H54 (cell line): Measurements from ENCODE around the gene BATF.

Experiments
- DNase-seq: peaks from one replicate; pipeline ENCODE4 v3.0.0; 2011; ENCODE audit warnings: low spot score, mixed read lengths; ENCODE audit not compliant: insufficient read length
- FAIRE-seq: peaks from 3 replicates; lab custom pipeline; 2011; peaks lifted over from hg19 to GRCh38; lab: Jason Lieb, UNC
- POLR2A ChIP-seq: IDR thresholded peaks from 2 replicates; pipeline ENCODE4 v1.6.1; 2011; ENCODE audit warnings: low read depth, mild to moderate bottlenecking, low read length

Gene BATF

GRCh38 chr14:75493592-75494087, 28.6 kb upstream of the BATF start:
- FAIRE-seq (no peak), DNase-seq (no peak)
- no peak for TF ChIP-seq POLR2A

GRCh38 chr14:75494896-75495295, 27.4 kb upstream of the BATF start:
- no peak for FAIRE-seq

DNA sequence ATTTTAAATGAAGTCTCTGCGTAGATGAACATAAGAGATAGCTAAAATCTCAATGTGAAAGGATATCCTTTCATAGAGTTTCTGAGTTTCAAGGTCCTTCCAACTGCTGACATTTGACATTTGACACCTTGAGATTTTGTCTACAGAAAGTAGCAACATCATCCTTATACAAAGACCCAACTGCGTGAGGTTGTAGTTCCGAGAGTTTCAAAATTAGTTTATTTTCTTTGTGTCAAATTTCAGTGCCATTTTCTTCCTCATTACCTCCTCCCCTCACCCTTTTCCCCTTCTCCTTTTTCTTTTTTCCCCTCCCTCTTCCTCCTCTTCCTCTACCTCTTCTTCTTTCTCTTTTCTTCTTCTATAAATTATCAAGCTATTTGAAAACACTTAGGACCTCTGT, 26.9 kb upstream of the BATF start:
- no peak for TF ChIP-seq POLR2A
- DNase-seq: no peak
- no peak for FAIRE-seq

More at GRCh38 chr14:75494896-75495295, 27.4 kb upstream of the BATF start:
- no peak for DNase-seq
- TF ChIP-seq POLR2A: no peak

DNA sequence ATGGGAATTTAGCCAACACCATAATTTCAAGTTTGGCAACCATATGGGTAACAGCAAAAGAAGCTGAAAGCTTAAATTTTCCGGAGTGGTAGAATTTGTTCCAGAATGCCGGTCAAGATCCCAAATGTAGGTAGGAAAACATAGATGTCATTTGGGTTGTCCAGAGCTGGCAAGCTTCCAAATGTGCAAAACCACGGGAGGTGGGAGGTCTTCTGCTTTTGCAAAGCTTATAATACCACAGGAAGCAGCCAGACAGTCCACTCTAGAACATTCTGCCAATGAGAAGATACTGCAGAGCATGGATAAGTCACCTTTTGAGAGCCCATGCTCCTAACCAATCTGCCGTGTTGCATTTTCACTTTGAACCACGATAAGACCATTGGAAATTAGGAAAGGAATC, 26.4 kb upstream of the BATF start:
- TF ChIP-seq POLR2A: no peak
- DNase-seq (no peak), FAIRE-seq (no peak)

DNA sequence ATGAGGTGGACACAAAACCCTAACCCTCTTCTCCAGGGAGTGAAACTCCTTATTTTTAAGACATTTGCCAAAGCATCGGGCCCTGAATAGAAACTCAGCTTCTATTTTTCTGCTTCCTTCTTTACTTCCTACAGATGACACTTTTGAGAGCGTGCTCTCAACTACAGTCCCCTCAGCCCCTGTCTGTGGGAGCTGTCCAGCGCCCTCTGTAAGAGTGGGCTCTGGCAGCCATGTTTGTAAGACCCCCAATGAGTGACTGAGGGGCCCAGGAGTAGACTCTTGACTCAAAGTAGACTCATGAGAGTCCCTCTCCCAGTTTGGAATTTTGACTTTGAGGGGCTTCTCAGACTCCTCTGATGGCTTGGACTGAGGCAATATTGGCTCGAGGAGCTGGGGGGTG, 25.5 kb upstream of the BATF start:
- TF ChIP-seq POLR2A: no peak
- FAIRE-seq (no peak), DNase-seq (no peak)

GRCh38 chr14:75497191-75497590, 25.1 kb upstream of the BATF start:
- no peak for DNase-seq
- no peak for TF ChIP-seq POLR2A
- FAIRE-seq: no peak

- TF ChIP-seq POLR2A: no peak
- DNase-seq (no peak), FAIRE-seq (no peak)
Observed at GRCh38 chr14:75497701-75498100, 24.6 kb upstream of the BATF start.

GRCh38 chr14:75499084-75499875, 23.0 kb upstream of the BATF start:
- FAIRE-seq: no peak
- no peak for TF ChIP-seq POLR2A
- DNase-seq: no peak

DNA sequence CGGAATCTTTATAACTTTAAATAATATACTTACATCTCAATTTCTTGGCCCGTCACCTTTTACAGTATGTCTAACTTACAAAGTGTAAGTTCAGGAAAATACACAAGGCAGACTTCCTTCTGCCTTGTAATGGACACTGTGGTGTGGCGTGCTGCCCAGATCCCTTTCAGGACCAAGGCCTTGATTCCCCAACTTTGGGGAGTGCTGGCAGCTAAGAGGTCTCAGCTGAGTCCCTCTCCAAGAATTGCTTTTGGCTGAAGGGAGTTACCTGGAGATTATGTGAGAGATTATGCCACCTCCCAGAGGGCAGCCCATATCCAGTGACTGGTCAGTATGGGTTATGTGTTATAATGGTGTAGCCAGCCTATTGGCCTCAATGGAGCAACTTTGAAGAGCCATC, 21.2 kb upstream of the BATF start:
- no peak for DNase-seq
- TF ChIP-seq POLR2A: no peak
- FAIRE-seq: no peak

- DNase-seq (no peak), FAIRE-seq (no peak)
- TF ChIP-seq POLR2A: no peak
Observed at GRCh38 chr14:75504411-75504810, 17.9 kb upstream of the BATF start.

DNA sequence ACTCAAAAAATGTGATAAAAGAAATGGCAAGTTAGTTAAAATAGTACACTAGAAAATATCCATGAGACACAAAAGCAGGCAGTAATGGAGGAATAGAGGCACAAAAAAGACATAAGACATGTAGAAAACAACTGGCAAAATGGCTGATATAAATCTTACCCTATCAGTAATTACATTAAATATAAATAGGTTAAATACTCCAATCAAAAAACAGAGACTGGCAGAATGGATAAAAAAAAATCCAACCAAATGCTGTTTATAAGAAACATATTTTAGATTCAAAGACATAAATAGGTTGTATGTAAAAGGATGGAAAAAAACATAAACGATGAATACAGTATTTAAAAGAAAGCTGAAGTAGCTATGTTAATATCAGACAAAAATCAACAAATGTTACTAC, 15.3 kb upstream of the BATF start:
- no peak for FAIRE-seq
- no peak for TF ChIP-seq POLR2A

DNA sequence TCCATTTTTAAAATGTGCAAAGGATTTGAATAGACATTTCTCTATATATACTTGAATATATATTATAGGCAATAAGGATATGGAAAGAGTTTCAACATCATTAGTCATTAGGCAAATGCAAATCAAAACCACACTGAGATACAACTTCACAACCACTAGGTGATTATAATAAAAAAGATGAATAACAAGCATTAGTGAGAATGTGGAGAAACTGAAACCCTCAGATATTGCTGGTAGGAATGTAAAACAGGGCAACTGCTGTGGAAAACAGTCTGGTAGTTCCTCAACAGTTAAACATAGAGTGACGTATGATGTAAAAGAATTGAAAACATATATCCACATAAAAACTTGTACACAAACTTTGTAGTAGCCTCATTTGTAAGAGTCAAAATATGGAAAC, 11.7 kb upstream of the BATF start:
- FAIRE-seq (no peak), DNase-seq (no peak)
- no peak for TF ChIP-seq POLR2A

More for the DNA sequence above, 15.3 kb upstream of the BATF start:
- no peak for DNase-seq

- no peak for TF ChIP-seq POLR2A
- DNase-seq (no peak), FAIRE-seq (no peak)
Observed at GRCh38 chr14:75511201-75511600, 11.1 kb upstream of the BATF start.

DNA sequence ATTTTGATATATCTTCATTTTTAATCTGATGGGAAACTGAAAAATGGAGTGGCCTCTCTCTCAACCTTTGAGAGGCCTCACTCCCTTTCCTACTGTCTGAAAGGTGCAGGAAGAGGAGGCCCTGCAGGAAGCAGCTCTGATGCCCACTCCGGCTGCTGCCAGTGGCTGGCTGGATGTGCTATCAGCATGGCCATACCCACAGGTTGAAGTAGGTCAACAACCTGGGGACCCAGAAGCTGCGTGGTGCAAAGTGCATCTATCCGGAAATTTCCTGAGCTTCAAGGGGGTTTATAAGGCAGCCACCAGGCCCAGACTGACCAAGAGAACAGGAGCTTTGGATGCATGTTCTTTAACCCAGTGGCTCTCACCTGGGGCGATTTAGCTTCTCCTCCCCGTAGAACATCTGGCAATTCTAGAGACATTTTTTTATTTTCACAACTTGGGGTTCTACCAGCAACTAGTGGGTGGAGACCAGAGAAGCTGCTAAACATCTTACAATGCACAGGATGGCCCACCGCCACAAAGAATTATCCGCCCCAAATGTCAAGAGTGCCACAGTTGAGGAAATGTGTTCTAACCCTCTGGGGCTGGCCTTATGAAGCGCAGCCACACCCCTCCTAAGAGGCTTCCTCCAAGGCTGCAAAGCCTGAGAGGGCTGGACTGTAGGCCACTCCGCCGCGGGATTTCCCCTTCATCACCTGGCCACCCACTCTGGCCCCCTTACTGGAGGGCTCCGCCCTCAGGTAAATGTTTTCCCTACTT, 8.2 kb upstream of the BATF start:
- no peak for TF ChIP-seq POLR2A
- DNase-seq: no peak
- FAIRE-seq: no peak
